Right atrium auricular region (tissue), 2 donors: ENCODE data around the gene EFCAB9. TPM values are rescaled to one million over a fixed set of nuclear protein-coding genes. Genes with fewer than 3 reads are reported as not detected.
"Not testable (repeated sequence)": the region's sequence is repeated elsewhere in the genome, so short reads cannot be mapped to it uniquely, and the experiment has no call there.

Experiments used
- DNase-seq: peaks from one replicate; pipeline ENCODE4 v3.0.0-alpha.2; 2019; ENCODE audit warnings: low spot score
- H3K27ac ChIP-seq, 2 donors: fragments of 200-600 bp; sonication (generic); 1 replicate in 1 of 2; 2 replicates in 1 of 2; pipeline ENCODE4 v1.5.1; 2016 to 2019
- H3K27me3 ChIP-seq, 2 donors: fragments of 200-600 bp; sonication (generic); one replicate each; pipeline versions ENCODE4 v1.5.1 to v1.6.0; 2017 to 2019
- H3K36me3 ChIP-seq: fragments of 200-600 bp; sonication (generic); one replicate; pipeline ENCODE4 v1.5.1; 2016
- H3K4me1 ChIP-seq, 2 donors: fragments of 200-600 bp; sonication (generic); one replicate each; pipeline versions ENCODE4 v1.5.1 to v1.6.0; 2017 to 2019
- H3K4me3 ChIP-seq, 2 donors: fragments of 200-600 bp; sonication (generic); 1 replicate in 1 of 2; 2 replicates in 1 of 2; pipeline ENCODE4 v1.5.1; 2017 to 2019; ENCODE audit warnings: mild to moderate bottlenecking in 1 of 2, moderate library complexity in 1 of 2
- H3K9me3 ChIP-seq, 2 donors: fragments of 200-600 bp; sonication (generic); one replicate each; pipeline ENCODE4 v1.5.1; 2019
- total RNA-seq, 2 donors: library from RNA; depleted of rRNA; stranded (reverse); fragments of >200 nt; gene quantifications; one replicate each; pipeline ENCODE4 v1.1.0, GENCODE V29; 2016
- TF ChIP-seq, protein P1 (sequence below), 2 donors: fragments of 200-600 bp; sonication (generic); IDR thresholded peaks; one replicate each; pipeline ENCODE4 v1.5.1; 2019; ENCODE audit warnings: antibody characterized with exemption in 2 of 2

Gene EFCAB9
- total RNA-seq, 2 donors from 2014 or later = not detected

DNA sequence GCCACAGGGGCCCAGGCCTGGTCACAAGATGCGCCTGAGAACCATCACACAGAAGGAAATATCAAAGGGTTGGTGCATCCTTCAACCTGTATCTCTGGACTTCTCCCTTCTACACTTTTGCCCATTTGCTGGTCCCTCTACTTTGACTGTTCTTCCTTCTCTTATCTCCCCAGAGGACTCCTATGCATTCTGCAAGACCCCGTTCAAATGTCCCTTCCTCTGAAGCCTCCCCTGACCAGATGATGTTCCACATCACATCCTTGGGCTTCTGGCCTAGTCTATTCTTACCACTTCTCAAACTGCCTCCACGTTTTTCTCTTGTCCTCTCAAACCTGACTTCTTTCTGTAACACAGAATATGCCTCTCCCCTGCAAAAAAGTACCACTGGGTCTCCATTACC, 40.3 kb upstream of the EFCAB9 start:
- no peak for DNase-seq
- no peak overlapping the region for H3K4me3 ChIP-seq
- H3K36me3 ChIP-seq = peaks cover 13% of the 10 kb centered on the region
- H3K9me3 ChIP-seq = no peaks in the 10 kb centered on the region
- no peaks in the 10 kb centered on the region for H3K27me3 ChIP-seq
- TF ChIP-seq, protein P1, sequence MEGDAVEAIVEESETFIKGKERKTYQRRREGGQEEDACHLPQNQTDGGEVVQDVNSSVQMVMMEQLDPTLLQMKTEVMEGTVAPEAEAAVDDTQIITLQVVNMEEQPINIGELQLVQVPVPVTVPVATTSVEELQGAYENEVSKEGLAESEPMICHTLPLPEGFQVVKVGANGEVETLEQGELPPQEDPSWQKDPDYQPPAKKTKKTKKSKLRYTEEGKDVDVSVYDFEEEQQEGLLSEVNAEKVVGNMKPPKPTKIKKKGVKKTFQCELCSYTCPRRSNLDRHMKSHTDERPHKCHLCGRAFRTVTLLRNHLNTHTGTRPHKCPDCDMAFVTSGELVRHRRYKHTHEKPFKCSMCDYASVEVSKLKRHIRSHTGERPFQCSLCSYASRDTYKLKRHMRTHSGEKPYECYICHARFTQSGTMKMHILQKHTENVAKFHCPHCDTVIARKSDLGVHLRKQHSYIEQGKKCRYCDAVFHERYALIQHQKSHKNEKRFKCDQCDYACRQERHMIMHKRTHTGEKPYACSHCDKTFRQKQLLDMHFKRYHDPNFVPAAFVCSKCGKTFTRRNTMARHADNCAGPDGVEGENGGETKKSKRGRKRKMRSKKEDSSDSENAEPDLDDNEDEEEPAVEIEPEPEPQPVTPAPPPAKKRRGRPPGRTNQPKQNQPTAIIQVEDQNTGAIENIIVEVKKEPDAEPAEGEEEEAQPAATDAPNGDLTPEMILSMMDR (IDR thresholded peaks at IDR 0.05) = no peak
- H3K27ac ChIP-seq = no peak overlapping the region
- peaks cover 0 to 6% of the 10 kb centered on the region in 2 donors for H3K4me1 ChIP-seq

DNA sequence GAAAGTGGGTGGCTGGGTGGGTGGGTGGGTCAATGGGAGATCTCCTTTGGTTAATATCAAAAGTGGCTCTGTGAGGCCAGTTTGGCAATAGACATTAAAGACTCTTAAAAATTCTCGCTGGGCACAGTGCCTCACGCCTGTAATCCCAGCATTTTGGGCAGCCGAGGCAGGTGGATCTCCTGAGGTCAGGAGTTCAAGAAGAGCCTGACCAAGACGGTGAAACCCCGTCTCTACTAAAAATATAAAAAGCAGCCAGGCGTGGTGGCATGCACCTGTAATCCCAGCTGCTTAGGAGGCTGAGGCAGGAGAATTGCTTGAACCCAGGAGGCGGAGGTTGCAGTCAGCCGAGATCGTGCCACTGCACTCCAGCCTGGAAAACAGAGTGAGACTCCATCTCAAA, 38.9 kb upstream of the EFCAB9 start:
- H3K4me3 ChIP-seq, H3K27ac ChIP-seq, H3K27me3 ChIP-seq, H3K9me3 ChIP-seq, DNase-seq, H3K4me1 ChIP-seq: not testable (repeated sequence)
- peaks cover 13% of the 10 kb centered on the region for H3K36me3 ChIP-seq

DNA sequence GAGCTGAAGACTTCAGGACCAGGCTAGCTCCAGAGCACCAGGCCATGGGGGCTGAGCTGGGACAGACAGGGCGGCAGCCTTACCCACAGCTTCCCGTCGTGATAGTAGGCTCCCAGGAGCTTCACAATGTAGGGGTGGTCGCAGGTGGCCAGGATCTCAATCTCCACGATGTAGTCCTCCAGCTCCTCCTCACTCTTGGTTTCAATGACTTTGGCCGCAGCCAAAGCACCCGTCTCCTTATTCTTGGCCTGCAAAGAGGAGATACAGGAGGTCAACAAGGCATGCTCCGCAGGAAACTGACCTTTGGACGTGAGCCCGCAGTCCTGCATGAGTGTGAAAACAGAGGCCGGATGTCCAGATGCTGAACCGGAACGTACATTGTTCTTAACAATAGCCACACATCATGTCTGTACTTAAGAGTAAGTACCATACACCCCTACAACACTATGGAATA, 37.4 kb upstream of the EFCAB9 start:
- Histone ChIP-seq H3K4me3 (no peak overlapping the region), H3K27me3 (no peaks in the 10 kb centered on the region), H3K4me1 (peaks cover 0 to 6% of the 10 kb centered on the region in 2 donors), H3K27ac (no peak overlapping the region), H3K9me3 (no peaks in the 10 kb centered on the region), H3K36me3 (peaks cover 13% of the 10 kb centered on the region)
- no peak for DNase-seq
- TF ChIP-seq, protein P1 (IDR thresholded peaks at IDR 0.05) = no peak

DNA sequence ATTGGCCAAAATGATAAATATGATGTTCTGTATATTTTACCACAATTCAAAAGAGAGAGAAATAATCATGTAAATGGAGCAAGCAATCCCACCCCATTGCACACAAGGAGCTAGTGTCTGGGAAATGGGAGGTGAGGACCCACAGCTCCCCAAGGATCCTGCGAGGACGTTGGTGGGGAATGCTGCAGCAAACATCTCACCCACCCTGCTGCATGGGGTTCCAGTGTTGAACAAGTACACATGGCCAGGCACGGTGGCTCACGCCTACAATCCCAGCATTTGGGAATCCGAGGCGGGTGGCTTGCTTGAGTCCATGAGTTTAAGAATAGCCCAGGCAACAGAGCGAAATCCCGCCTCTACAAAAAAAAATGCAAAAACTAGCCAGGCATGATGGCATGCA, 35.0 kb upstream of the EFCAB9 start:
- DNase-seq = no peak
- H3K27me3 ChIP-seq = no peaks in the 10 kb centered on the region
- H3K36me3 ChIP-seq = peaks cover 13% of the 10 kb centered on the region
- TF ChIP-seq, protein P1 (IDR thresholded peaks at IDR 0.05) = no peak
- H3K4me1 ChIP-seq = peaks cover 0 to 26% of the 10 kb centered on the region in 2 donors
- no peak overlapping the region for H3K27ac ChIP-seq
- H3K9me3 ChIP-seq = no peaks in the 10 kb centered on the region
- H3K4me3 ChIP-seq = no peak overlapping the region

DNA sequence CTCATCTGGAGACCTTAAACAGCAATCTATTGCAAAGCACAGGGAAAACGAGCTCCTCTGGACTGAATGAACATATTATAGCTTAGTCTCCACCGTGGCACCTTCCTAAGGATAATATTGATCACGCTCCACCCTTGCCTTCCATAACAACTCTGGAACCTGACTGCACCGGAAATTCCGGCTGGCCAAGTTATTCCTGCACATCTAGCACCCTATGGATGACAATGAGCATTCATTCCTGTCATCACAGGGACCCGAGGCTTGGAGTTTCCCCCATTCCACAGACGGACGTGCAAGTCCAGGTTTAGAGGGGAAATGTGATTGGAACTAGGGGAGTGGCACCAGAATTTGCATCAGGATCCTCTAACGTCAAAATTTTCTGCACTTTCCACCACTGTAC, 33.5 kb upstream of the EFCAB9 start:
- no peaks in the 10 kb centered on the region for H3K9me3 ChIP-seq
- H3K27me3 ChIP-seq = no peaks in the 10 kb centered on the region
- TF ChIP-seq, protein P1 (IDR thresholded peaks at IDR 0.05) = no peak

DNA sequence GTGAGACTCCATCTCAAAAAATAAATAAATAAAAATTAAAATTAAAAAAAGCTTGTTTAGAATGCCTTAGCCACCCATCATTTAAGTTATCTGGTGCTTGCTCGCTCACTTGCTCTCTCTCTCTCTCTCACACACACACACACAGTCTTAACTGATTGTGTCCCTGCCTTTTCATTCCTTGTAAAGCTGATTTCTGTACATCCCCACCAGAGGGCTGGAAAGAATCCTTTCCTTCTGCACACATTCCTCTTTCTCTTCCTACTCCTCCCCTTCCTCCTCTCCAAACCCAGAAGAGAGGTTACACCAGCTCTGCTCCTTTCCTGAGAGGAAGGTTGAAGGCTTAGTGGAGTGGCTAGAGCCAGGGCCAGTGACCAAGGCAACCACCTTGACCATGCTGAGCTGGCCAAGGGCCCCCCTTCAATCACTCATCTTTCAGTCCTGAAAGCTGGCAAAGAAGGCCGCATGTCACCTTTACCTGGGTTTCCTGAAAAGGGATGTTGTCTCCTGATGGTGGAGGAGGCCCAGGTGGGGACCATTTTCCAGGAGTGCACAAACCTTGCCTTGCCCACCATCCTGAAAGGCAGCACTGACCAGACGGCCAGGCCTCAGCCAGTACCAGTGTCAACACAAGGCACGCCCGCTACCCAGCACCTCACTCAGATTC, 31.5 kb upstream of the EFCAB9 start:
- H3K4me1 ChIP-seq = peaks cover 0 to 36% of the 10 kb centered on the region in 2 donors
- TF ChIP-seq, protein P1 (IDR thresholded peaks at IDR 0.05) = no peak
- H3K4me3 ChIP-seq = no peak overlapping the region
- no peaks in the 10 kb centered on the region for H3K9me3 ChIP-seq
- H3K27ac ChIP-seq = peak overlapping the region; percentile 53 to 54
- H3K27me3 ChIP-seq = no peaks in the 10 kb centered on the region
- DNase-seq = no peak
- H3K36me3 ChIP-seq = no peaks in the 10 kb centered on the region

More for the DNA sequence above, 33.5 kb upstream of the EFCAB9 start:
- Histone ChIP-seq H3K27ac (no peak overlapping the region), H3K36me3 (peaks cover 9% of the 10 kb centered on the region), H3K4me1 (peaks cover 0 to 40% of the 10 kb centered on the region in 2 donors), H3K4me3 (no peak overlapping the region)
- DNase-seq = no peak
